Kidney capillary endothelial cell (primary cell): Measurements from ENCODE around the gene CD40LG.

Source experiments
- DNase-seq: peaks from one replicate; pipeline ENCODE4 v3.0.0-alpha.2; 2018; ENCODE audit warnings: low spot score

Gene CD40LG

DNA sequence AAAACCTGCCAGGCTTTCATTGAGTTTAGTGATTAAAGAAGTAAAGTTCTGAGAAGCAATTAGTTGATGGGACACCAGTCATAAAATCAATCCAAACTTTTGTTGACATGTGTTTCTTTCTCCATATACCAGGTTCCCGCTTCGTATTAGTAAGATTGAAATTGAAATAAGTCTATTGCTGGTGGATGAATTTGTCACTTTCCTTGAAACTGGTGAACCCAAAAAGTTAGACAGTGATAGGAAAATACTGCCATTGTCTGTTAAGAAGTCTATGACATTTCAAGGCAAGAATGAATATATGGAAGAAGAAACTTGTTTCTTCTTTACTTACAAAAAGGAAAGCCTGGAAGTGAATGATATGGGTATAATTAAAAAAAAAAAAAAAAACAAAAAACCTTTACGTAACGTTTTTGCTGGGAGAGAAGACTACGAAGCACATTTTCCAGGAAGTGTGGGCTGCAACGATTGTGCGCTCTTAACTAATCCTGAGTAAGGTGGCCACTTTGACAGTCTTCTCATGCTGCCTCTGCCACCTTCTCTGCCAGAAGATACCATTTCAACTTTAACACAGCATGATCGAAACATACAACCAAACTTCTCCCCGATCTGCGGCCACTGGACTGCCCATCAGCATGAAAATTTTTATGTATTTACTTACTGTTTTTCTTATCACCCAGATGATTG lies at the start of gene CD40LG:
TSS of gene CD40LG (plus strand) at position 482 of the 684 bp plus-strand sequence. CDS start at position 573, 91 bp downstream.
- DNase-seq: no peak

DNA sequence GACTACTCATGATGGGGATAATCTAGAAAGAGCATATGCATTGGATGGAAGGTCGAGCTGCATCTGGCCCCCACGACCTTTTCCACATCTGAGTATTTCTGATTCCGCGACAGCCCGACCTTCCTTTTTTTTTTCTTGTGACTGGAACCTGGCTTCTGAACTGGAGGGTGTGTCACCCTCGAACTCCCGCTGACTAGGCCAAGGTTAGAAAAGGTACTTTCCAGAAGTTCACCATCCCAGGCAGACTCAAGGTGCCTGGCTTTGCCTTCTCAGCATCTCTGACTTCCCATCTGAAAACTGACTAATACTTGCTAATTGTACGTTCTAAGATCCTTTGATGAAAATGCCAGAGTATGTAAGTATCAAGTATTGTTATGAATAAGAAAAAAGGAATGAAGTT lies 49.3 kb upstream of the CD40LG start:
- DNase-seq: no peak

DNA sequence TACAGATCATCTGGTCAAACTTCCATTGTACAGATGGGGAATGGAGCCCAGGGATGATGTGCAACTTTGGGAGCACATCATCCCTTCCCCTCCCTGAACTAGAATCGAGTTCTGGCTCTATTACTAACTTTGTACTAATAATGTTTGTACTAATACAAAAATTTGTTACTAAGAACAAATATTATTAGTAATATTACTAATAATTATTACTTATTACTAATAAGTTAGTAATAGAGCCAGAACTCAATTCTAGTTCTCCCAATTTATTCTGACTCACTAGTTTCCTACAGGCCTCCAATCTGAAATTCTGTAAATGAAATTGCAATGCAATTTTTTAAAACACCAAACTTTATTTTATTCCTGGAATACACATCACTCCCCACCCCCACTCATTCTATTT lies 47.9 kb upstream of the CD40LG start:
- no peak for DNase-seq

DNA sequence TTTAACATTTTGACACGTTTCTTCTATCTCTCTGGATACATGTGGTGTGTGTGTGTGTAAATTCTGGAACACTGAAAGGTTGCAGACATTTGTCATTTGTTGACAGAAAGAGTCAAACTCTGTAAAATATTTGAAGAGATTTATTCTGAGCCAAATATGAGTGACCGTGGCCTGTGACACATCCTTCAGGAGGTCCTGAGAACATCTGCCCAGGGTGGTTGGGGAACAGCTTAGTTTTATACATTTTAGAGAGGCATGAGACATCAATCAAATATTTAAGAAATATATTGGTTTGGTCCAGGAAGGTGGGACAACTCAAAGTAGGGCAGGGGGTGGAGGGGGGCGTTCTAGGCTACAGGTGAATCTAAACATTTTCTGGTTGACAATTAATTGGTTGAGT lies 40.7 kb upstream of the CD40LG start:
- DNase-seq: no peak

DNA sequence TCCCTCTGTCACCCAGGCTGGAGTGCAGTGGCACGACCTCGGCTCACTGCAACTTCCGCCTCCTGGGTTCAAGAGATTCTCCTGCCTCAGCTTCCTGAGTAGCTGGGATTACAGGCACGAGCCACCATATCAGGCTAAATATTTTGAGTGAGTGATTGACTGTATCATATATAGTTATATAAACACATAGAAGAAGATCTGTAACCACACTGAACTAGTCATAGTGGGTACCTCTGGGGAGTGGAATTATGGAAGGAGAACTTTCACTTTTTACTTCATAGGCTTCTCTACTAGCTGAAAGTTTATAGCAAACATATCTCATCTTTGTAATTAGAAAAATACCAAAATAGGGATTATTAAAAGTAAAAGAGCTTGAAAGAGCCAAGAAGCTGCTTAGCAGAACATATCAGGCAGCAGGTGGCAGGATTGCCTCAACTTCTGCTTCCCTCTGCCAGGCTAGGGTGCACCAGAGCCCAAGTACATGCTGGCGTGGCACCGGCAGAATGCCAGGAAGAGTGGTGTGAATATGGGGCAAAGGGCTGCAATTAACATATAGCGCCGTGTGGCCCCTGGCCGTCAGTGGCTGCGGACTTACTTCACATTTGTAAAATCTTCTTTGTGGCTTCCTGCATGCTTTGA lies 39.5 kb upstream of the CD40LG start:
- peak; percentile 11 for DNase-seq

DNA sequence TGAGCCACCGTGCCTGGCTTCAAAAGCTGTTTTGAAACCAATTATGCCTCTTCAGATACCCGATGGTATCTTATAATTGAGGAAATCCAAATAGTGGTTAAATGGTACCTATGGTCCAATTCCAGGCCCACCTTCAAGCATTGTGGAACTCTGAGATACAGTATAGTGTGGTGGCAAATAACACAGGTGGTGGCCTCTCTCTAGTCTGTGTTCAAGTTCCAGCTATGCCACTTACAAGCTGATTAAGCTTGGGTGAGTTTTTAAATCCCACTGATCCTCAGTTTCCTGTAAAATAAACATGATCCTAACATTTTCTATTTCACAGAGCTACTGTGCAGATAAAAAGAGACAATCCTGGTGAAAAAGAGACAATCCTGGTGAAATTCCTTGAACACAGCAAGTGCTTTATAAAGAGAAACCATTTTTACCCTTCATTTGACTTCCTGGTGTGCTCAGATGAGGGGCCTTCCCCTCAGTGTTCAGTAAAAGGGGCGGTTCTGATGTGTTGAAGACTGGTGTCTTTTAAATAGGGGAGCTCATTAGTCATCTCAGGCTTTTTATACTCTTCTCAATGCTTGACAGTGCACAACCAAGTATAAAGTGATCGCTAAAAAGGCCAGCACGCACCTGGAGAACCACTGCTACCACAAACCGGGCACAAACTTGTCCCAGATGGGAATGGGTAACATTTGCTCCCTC lies 30.8 kb upstream of the CD40LG start:
- DNase-seq: no peak

DNA sequence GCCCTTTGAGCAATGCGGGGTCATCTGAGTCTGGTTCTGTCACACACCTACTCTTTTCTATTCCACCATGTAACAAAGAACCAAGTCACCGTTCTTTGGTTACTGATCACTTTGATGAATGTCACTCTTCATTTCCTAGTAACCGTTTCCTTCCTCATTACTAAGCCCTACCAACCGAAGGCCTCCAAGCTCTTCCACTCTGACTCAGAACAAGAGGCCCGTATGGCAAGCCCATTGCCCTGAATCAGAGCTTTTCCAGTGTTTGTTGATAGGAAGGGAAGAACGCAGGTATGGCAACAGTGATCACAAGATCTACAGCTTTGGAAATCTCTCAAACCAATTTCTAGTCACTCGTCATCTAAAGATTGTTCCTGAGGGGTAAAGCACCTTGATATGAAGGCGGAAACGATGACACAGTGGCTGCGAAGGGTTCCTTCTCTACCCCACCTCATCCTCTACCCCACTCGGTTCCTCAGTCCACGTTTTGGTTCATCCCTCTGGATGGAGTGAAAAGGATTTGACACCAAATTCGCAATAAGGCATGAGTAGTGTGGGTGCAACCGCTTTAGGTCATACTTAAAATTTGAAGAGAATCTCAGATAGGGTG lies 28.0 kb upstream of the CD40LG start:
- peak; percentile 55 for DNase-seq

DNA sequence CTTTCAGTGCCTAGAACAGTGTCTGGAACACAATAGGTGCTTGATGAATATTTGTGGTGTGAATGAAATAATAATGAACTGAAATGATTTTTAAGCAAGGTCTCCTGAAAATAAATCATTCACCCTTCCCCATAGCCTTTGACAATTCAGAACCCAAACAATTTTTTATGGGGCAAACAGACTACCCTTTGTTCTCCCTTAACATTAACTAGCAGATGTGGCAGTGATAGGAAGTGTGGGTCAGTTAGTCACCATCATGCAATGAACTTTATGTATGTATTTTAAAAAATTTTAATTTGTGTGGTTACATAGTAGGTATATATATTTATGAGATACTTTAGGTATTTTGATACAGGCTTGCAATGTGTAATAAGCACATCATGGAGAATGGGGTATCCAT lies 27.2 kb upstream of the CD40LG start:
- DNase-seq: no peak

DNA sequence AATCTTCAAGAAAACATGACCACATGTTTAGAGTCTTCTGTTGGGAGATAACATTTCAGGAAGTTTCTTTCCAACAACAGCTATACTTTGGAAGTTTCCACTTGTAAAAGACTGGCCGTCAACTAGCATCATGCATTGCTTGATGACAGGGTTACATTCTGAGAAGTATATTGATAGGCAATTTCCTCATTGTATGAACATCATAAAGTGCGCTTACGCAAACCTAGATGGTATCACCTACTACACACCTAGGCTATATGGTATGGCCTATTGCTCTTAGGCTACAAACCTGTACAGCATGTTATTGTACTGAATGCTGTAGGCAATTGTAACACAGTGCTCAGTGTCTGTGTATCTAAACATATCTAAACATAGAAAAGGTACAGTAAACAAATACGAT lies 25.4 kb upstream of the CD40LG start:
- no peak for DNase-seq

DNA sequence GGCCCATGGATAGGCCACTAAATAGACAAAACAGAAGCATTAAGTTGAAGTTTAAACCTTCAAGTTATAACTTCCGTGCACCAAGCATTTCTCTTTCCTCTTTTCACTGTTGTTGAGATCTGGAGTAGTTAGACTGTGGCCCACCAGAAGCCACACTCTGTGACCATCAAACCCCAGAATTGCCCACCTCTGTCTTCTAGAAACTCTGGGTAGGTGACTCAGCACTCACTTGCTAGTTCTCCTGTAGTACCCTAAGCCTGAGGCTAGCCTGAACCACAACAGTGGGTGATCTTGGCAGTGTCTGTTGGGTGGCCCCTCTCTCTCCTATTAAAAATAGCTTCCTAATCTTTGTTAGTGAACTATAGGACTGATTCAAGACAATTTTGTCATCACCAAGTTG lies 24.6 kb upstream of the CD40LG start:
- DNase-seq: no peak

DNA sequence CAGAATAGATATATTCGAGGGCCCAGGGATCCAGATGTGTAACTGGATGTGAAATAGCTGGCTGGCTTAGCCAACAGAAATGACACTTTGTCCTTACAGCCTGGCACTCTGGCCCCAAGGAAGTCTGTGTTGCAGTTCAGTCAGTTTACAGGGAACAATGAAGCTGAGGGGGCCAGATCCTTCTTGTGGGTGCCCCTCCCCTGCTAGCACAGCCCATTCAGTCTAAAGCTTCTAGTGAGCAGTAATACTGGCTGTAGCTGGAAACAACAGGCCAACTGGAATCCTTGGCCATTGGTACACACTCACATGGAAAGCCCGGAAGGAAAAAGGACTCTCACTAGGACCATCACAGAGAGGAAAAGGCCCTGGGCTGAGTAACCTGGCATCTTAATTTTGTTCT lies 22.7 kb upstream of the CD40LG start:
- no peak for DNase-seq

DNA sequence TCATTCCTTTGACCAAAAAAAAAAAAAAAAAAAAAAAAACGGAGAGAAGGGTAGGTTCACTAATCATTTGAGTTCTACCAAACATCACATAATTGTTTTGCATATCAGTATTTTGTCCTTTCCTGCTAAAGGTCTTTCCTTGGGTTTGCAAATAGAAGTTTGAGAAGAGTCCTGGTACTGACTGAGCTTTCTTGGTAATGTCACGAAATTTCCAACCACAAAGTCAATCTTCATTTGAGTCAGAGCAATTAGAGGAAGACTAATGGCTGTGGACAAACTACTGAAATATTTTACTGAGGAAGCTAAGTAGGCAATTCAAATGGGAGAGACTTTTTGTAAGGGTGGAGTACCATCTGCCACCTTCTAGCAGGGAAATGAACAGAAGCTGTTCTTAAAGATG lies 21.7 kb upstream of the CD40LG start:
- DNase-seq: no peak

DNA sequence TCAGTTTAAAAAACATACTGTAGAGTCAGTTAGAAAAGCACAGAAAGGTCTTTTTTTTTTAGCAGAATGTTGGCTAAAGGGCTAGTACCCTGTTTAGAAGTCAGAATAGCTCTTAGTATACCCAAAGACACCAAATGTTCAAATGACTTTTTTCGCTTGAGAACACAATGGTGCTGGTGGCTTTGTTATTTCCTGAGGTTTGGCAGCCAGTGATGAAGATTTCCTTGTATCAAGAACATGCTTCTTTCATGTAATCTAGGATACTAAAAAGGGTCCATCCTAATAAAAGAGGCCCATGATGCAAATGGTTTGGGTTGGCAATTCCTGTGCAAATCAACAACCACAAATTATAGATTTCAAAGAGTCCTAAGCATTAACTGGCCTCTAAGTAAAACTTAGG lies 21.1 kb upstream of the CD40LG start:
- DNase-seq: no peak

DNA sequence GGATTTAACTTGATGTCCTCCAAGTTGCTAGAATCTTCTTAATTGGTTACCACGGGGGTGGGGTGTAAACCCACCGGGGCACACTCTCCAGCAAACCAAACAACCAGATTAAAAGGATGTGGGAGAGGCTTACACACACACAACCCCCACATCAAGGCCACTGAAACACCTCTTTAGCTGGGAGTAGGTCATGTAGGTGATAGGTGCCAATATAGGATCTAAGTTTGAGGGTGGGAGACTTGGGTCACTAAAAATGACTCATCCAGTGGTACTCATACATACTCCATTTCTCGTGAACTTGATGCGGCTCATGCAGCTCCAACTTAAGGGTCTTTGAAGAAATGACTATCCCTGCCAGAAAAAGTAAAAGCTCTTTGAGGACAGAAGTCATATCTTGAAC lies 20.5 kb upstream of the CD40LG start:
- no peak for DNase-seq

DNA sequence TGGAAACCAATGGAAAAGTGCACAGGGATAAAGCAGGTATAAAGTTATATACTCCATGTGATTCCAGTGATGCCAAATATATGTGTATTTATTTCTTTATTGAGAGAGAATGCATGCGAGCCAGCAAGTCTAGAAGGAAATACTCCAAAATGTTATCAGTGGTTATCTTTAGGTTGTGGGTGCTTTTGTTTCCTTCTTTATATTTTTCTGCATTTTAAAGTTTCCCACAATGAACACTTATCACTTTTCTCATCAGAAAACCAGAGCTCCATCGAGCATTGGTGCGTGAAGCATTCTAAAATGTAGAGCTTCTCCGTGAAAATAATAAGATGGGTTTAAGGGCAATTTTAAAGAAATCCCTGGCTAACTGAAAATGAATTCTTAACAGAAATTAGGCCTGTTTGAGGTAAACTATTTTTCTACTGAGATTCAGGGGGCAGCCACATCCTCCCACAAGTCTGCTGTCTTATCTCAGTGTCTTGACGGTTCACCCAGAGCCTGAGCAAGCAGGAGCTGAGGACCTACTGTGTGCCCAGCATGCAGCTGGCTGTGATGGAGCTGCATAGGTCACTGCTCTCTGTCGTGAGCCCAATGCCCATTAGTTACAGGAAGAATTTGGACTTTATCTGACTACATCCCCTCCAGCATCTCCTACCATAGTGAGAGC lies 18.7 kb upstream of the CD40LG start:
- DNase-seq: no peak

DNA sequence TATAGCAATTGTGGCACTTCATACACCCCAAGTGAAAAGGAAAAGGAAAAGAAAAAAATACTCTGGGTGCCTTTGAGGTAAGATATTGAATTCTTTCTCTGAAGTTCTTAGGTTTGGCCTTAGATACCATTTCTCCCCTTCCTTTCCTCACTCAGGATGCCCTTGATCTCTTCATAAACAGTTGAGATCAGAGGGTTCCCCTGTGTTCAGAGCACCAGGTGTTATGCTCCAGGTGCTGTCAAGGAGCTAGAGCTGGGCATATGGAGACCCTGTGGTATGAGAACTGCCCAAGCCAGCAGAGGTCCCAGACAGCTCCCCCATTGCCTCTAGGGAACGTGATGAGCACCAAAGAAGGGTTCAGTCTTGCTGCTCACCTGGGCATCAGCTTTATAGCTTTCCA lies 17.1 kb upstream of the CD40LG start:
- no peak for DNase-seq

DNA sequence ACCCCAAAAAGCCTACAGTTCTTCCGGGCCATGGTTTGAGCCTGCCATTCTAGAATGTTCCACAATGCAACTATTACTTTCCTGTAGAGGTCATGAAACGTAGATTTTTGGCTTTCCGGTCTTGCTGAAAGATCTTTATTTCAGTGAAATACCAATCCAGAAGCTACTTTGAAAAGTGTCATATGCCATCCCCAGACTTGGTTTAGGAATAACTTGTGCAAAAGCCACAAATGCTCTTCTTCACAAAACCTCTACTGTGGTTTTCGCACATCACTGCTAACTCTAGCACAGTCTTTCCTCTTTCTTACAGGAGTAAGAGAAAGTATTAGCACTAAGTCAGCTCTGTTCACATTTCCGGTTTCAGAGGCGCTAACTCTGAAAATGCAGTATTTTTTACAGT lies 12.7 kb upstream of the CD40LG start:
- no peak for DNase-seq

DNA sequence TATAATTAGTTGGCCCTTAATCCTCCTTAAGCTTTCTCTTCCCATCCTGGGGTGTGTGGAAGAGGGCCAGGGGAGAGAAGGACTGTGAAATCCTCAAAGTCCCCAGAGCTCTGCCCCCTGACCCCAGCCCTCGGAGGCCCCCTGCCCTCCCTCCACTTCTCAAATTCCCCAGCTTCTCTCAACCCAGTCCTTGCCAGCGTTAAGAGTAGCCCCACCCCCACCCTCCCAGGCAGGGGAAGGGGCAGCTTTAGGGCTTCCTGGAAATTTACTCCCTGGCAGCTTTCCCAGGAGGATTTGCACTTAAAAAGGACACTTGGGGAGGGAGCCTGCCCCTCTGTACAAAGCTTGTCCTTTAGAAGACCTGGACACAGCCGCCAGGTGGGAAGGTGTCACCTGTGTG lies 11.8 kb upstream of the CD40LG start:
- DNase-seq: no peak

DNA sequence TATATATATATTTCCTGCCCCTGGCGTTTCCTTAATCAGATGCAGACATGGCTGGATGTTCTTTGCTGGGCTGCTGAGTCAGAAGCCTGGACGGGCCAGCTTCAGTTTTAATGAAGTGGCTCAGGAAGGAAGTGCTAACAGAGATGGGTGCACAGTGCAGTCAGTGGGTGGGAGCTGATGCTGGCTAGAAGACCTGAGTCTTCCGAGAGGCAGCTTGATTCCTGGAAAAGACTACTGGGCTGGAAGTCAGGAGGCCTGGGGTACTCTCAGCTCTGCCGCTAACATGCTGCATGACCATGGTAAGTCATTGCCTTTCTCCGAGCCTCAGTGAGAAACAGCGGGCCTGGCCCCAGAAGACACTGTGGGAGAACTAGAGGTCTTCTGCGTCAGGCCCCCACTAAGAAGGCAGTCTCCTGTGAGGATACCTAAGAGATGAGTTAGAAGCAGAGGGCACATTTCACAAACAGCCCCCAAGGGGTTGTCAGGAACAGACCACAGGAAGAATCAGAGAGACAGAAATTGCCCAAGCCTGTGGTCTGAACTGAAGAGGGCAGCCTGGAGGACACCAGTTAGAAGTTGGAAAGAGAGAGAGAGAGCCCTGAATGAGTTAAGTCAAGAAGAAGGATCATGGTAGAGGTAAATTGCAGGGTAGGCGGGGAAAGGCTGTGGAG lies 8.3 kb upstream of the CD40LG start:
- DNase-seq: peak; percentile 27

DNA sequence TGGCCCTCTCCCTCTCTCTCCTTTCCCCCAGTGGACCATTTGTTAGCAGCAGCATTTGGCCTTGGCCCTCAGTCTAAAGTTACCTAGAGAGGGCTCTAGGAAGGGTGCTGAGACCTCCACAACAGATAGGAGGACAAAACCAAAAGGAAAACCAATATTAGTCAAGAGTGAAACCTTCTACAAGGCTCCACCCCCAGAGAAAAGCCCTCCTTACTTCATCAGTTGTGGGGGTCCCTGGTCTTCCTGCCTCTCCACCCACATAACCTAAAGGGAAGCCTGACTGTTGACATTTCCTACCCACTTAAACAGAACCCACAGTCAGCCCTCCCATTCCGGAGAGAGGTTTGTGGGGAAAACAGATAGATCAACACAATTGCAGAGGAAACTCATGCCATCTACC lies 4.7 kb upstream of the CD40LG start:
- DNase-seq: no peak

DNA sequence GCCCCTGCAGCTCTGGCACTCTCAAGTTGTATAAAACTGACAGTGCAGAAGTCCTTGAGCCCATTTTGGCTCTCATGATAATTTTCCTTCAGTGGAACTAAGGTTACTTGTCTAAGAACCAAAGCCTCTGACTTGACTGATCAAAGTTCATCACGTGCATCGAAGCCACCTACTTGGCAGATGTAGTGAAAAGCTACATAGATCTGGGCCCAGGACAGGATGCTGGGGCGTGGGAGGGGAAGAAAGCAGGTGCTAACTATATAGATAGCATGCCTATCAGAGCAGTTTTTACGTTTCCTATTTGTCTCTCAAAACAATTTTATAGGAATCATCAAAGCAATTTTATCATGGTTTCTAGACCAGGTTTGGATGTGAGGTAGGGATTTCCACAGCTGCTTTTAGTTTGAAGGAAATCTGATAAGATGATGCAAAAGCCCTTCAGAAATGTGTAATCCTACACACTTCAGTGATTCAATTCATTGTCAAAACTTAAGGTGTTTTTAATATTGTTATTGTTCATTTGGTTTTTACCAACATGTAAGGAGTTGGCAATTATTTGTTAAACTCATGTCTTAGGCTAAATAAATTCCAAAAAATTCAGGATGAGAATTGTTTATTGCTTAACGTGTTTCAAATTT lies 1.2 kb upstream of the CD40LG start:
- DNase-seq: no peak

DNA sequence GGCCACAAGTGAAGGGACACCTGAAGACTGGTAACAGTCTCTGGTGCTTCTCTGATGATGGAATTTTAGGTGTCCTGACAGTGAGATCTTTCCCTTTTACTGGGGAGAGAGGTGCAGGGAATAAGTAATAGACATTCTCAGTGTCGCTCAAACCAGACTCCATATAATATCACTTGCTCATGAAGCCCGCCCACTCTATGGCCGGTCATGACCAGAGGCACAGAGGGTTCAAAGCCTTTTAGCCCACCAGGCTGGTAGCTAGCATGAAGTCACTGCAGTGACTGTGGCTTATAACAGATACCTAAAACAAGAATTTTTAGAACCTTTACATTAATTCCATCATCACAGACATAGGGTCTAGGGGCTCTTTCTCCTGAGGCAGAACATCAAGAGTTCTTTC lies 2.9 kb downstream of the CD40LG start:
- DNase-seq: no peak
